ENCODE data around the gene TMUB2. TPM values are rescaled to one million over a fixed set of nuclear protein-coding genes. Genes with fewer than 3 reads are reported as not detected.

TMUB2 gene
- total and polyA plus RNA-seq, 2 of the 13 experiments (the other 11 are each of a cell fraction or from before 2014, with no cell fraction given), result 26.9 to 50.8 TPM

DNA sequence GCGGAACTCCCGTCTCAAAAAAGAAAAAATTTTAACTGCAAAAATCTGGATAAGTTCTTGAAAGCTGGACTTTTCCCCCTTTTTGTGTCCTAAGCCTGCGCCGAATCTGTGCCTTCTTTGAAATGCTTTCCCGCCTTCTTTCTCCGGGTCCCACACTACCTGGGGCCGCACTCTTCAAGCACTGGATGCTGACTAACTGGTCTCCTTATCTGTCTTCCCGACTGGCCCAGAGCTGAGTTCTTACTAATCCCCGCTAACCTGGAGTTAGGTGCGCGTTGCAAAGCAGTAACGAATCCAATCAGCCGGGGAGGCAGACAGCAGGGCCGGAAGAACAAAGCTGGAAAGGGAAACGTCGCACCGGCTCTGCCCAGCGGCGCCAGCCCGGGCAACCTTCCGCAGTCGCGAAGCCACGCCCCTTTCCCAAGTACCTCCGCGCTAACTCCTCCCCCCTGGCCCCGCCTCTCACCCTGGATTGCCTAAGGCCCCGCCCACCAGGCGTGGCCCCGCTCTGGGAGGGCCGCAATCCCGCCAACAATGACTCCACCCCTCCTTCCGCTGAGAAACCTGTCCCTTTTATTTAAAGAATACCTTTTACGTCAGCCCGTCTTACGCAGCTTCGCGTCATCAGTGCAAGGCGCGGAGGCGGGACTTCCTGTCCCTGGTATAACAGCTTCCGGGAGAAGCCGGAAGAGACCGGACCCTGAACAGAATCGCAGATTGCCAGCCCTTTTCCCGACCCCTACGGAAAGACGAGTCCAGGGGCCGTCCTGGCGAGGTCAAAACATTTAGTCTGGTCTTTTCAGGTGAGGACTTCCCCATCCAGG lies at the start of gene TMUB2 (continued):
- TF ChIP-seq FOXA1 (IDR thresholded peaks at IDR 0.05), result no peak
- peak; percentile 5; the same call in 1 of the 2 replicates for TF ChIP-seq FOXA1 (CRISPR knock-in tag; IDR thresholded peaks at IDR 0.05)
- no peak; the same call in 1 of the 2 replicates for TF ChIP-seq HMGXB3 (CRISPR knock-in tag; IDR thresholded peaks at IDR 0.05; ENCODE audit: borderline replicate concordance)
- peak; percentile 3; the same call in 1 of the 2 replicates for TF ChIP-seq HIC2 (CRISPR knock-in tag; IDR thresholded peaks at IDR 0.05; ENCODE audit: low read depth)
- no peak for TF ChIP-seq ZNF484 (CRISPR knock-in tag; IDR thresholded peaks at IDR 0.05; ENCODE audit: borderline replicate concordance, low read depth)
- 0 out of 2 replicates have a peak, but pooled peaks have one; percentile 10 for TF ChIP-seq CAMTA2 (CRISPR knock-in tag; IDR thresholded peaks at IDR 0.05; ENCODE audit: borderline replicate concordance)
- TF ChIP-seq ZSCAN31 (CRISPR knock-in tag; IDR thresholded peaks at IDR 0.05; ENCODE audit: low read depth), result peak; percentile 45
- peak; percentile 52; the same call in 1 of the 2 replicates for TF ChIP-seq FOXP4 (CRISPR knock-in tag; IDR thresholded peaks at IDR 0.05)
- TF ChIP-seq, protein P1, sequence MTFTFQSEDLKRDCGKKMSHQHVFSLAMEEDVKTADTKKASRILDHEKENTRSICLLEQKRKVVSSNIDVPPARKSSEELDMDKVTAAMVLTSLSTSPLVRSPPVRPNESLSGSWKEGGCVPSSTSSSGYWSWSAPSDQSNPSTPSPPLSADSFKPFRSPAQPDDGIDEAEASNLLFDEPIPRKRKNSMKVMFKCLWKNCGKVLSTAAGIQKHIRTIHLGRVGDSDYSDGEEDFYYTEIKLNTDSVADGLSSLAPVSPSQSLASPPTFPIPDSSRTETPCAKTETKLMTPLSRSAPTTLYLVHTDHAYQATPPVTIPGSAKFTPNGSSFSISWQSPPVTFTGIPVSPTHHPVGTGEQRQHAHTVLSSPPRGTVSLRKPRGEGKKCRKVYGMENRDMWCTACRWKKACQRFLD (CRISPR knock-in tag; IDR thresholded peaks at IDR 0.05; ENCODE audit: borderline replicate concordance), result peak; percentile 77; the same call in 1 of the 2 replicates
- TF ChIP-seq THAP7 (CRISPR knock-in tag; IDR thresholded peaks at IDR 0.05), result no peak
- TF ChIP-seq RELA (CRISPR knock-in tag; IDR thresholded peaks at IDR 0.05), result no peak
- TF ChIP-seq SIN3A (IDR thresholded peaks at IDR 0.05; ENCODE audit: borderline replicate concordance, low read depth, low read length), result peak; percentile 93
- peak; percentile 86; the same call in 2 of the 3 replicates for TF ChIP-seq MXI1 (IDR thresholded peaks at IDR 0.05; ENCODE audit: borderline replicate concordance, low read depth, low read length)
- TF ChIP-seq, protein P2, sequence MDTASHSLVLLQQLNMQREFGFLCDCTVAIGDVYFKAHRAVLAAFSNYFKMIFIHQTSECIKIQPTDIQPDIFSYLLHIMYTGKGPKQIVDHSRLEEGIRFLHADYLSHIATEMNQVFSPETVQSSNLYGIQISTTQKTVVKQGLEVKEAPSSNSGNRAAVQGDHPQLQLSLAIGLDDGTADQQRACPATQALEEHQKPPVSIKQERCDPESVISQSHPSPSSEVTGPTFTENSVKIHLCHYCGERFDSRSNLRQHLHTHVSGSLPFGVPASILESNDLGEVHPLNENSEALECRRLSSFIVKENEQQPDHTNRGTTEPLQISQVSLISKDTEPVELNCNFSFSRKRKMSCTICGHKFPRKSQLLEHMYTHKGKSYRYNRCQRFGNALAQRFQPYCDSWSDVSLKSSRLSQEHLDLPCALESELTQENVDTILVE (CRISPR knock-in tag; IDR thresholded peaks at IDR 0.05), result peak; percentile 92

Measured in HepG2 (cell line).